ENCODE data around the gene MECR.

The MECR gene

GRCh38 chr1:29211086-29212030 is 19.4 kb downstream of the MECR start:
- DNase-seq (ENCODE audit: low read depth, low spot score), result no peak
- no peak overlapping the region for H3K4me3 ChIP-seq (ENCODE audit: low read length)

GRCh38 chr1:29210278-29211085 is 20.3 kb downstream of the MECR start:
- DNase-seq (ENCODE audit: low read depth, low spot score), result no peak

GRCh38 chr1:29209173-29209572 is 21.6 kb downstream of the MECR start:
- no peak overlapping the region for H3K4me3 ChIP-seq (ENCODE audit: low read length)
- DNase-seq (ENCODE audit: low read depth, low spot score), result no peak

More at GRCh38 chr1:29210278-29211085, 20.3 kb downstream of the MECR start:
- no peak overlapping the region for H3K4me3 ChIP-seq (ENCODE audit: low read length)

- no peak overlapping the region for H3K4me3 ChIP-seq (ENCODE audit: low read length)
- DNase-seq (ENCODE audit: low read depth, low spot score), result no peak
Measured at GRCh38 chr1:29208442-29208841, 22.3 kb downstream of the MECR start.

GRCh38 chr1:29202584-29203340 is 28.0 kb downstream of the MECR start:
- peak; percentile 81 for DNase-seq (ENCODE audit: low read depth, low spot score)
- no peak overlapping the region for H3K4me3 ChIP-seq (ENCODE audit: low read length)

- DNase-seq (ENCODE audit: low read depth, low spot score), result no peak
- H3K4me3 ChIP-seq (ENCODE audit: low read length), result peak overlapping the region; percentile 15; the same call in 1 of the 2 replicates
Measured at GRCh38 chr1:29202053-29202452, 28.7 kb downstream of the MECR start.

GRCh38 chr1:29201595-29202051 is 29.1 kb downstream of the MECR start:
- peak overlapping the region; percentile 15; the same call in 1 of the 2 replicates for H3K4me3 ChIP-seq (ENCODE audit: low read length)
- peak; percentile 96 for DNase-seq (ENCODE audit: low read depth, low spot score)

GRCh38 chr1:29200906-29201594 is 29.7 kb downstream of the MECR start:
- peak overlapping the region; percentile 30 for H3K4me3 ChIP-seq (ENCODE audit: low read length)
- no peak for DNase-seq (ENCODE audit: low read depth, low spot score)

GRCh38 chr1:29197993-29198392 is 32.7 kb downstream of the MECR start:
- no peak for DNase-seq (ENCODE audit: low read depth, low spot score)
- H3K4me3 ChIP-seq (ENCODE audit: low read length), result no peak overlapping the region

- DNase-seq (ENCODE audit: low read depth, low spot score), result peak; percentile 77
- H3K4me3 ChIP-seq (ENCODE audit: low read length), result no peak overlapping the region
Measured at GRCh38 chr1:29197590-29197924, 33.2 kb downstream of the MECR start.

GRCh38 chr1:29196863-29197589 is 33.7 kb downstream of the MECR start:
- no peak for DNase-seq (ENCODE audit: low read depth, low spot score)

GRCh38 chr1:29195881-29196291 is 34.8 kb downstream of the MECR start:
- H3K4me3 ChIP-seq (ENCODE audit: low read length), result no peak overlapping the region
- peak; percentile 60 for DNase-seq (ENCODE audit: low read depth, low spot score)

More at GRCh38 chr1:29196863-29197589, 33.7 kb downstream of the MECR start:
- H3K4me3 ChIP-seq (ENCODE audit: low read length), result no peak overlapping the region

- no peak for DNase-seq (ENCODE audit: low read depth, low spot score)
Measured at GRCh38 chr1:29193879-29194455, 36.8 kb downstream of the MECR start.

GRCh38 chr1:29190718-29191117 is 40.0 kb downstream of the MECR start:
- DNase-seq (ENCODE audit: low read depth, low spot score), result no peak
- H3K4me3 ChIP-seq (ENCODE audit: low read length), result no peak overlapping the region

More at GRCh38 chr1:29193879-29194455, 36.8 kb downstream of the MECR start:
- H3K4me3 ChIP-seq (ENCODE audit: low read length), result no peak overlapping the region

- no peak for DNase-seq (ENCODE audit: low read depth, low spot score)
- no peak overlapping the region for H3K4me3 ChIP-seq (ENCODE audit: low read length)
Measured at GRCh38 chr1:29186707-29187106, 44.0 kb downstream of the MECR start.

GRCh38 chr1:29186252-29186651 is 44.5 kb downstream of the MECR start:
- no peak overlapping the region for H3K4me3 ChIP-seq (ENCODE audit: low read length)
- no peak for DNase-seq (ENCODE audit: low read depth, low spot score)

GRCh38 chr1:29183287-29183686 is 47.4 kb downstream of the MECR start:
- DNase-seq (ENCODE audit: low read depth, low spot score), result no peak
- no peak overlapping the region for H3K4me3 ChIP-seq (ENCODE audit: low read length)

Data from Jurkat, Clone E6-1 (cell line).